Measurements from ENCODE around the gene OTUB2. TPM values are rescaled to one million over a fixed set of nuclear protein-coding genes. Genes with fewer than 3 reads are reported as not detected.

OTUB2 gene
- total RNA-seq, 2 experiments from 2014 or later = 0.28 to 0.84 TPM

GRCh38 chr14:94020267-94020666 is 5.9 kb upstream of the OTUB2 start:
- intact Hi-C loops (cut with micrococcal nuclease; ENCODE audit: unreplicated experiment) = no loop called here
- Histone ChIP-seq H3K36me3 (ENCODE audit: insufficient read depth, low read length) (no peaks in the 10 kb centered on the region), H4K20me1 (ENCODE audit: insufficient read depth, low read length) (no peaks in the 10 kb centered on the region), H3K9me2 (ENCODE audit: insufficient read depth, low read length) (no peaks in the 10 kb centered on the region), H3K4me1 (ENCODE audit: insufficient read depth, low read length, poor library complexity, severe bottlenecking) (peaks cover 7% of the 10 kb centered on the region), H3K4me3 (ENCODE audit: low read depth, low read length, poor library complexity, severe bottlenecking) (no peak overlapping the region), H3K27ac (ENCODE audit: low read depth, low read length, poor library complexity, severe bottlenecking) (no peak overlapping the region), H3K79me2 (ENCODE audit: insufficient read depth, low read depth, low read length) (no peaks in the 10 kb centered on the region), H2AFZ (ENCODE audit: low read length) (no peak overlapping the region), H3K9me3 (ENCODE audit: low read length) (no peaks in the 10 kb centered on the region), H3K4me2 (ENCODE audit: low read length) (no peak overlapping the region)
- CTCF ChIA-PET (ENCODE audit: unreplicated experiment) = no interaction called here
- BruUV-seq (replicated peaks) = no TSS peak
- POLR2A ChIA-PET = no interaction called here
- TF ChIP-seq EZH2phosphoT487 (IDR thresholded peaks at IDR 0.05; ENCODE audit: borderline replicate concordance, low read depth, low read length) (no peak), CTCF (conservative IDR thresholded peaks at IDR 0.05; ENCODE audit: low read length) (no peak)
- no peak for DNase-seq (ENCODE audit: low spot score)

DNA sequence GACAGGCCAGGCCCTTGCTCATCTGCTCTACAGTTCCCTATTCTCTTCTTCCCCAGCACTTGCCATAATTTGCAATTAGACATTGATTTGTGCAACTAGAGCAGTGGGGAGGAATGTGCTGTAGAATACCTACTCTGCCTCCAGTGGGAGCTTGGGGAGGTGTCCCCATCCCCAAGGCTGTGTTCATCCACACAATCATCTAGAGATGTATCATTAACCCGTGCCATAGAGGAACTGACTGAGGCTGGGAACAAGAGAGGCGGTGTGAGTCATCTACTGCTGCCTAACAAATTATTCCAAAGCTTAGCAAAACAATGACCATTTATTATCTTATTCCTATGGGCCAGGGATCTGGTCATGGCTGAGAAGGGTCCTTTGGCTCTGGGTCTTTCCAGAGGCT is 5.1 kb upstream of the OTUB2 start:
- no peak overlapping the region for H3K4me3 ChIP-seq (ENCODE audit: low read depth, low read length, poor library complexity, severe bottlenecking)
- peaks cover 7% of the 10 kb centered on the region for H3K4me1 ChIP-seq (ENCODE audit: insufficient read depth, low read length, poor library complexity, severe bottlenecking)
- BruUV-seq (replicated peaks) = no TSS peak
- H3K79me2 ChIP-seq (ENCODE audit: insufficient read depth, low read depth, low read length) = no peaks in the 10 kb centered on the region
- no peak overlapping the region for H2AFZ ChIP-seq (ENCODE audit: low read length)
- no peaks in the 10 kb centered on the region for H3K9me3 ChIP-seq (ENCODE audit: low read length)
- ChIA-PET POLR2A (no interaction called here), CTCF (ENCODE audit: unreplicated experiment) (no interaction called here)
- no peak for DNase-seq (ENCODE audit: low spot score)
- no peaks in the 10 kb centered on the region for H4K20me1 ChIP-seq (ENCODE audit: insufficient read depth, low read length)
- intact Hi-C loops (cut with micrococcal nuclease; ENCODE audit: unreplicated experiment) = no loop called here
- no peak overlapping the region for H3K4me2 ChIP-seq (ENCODE audit: low read length)
- TF ChIP-seq CTCF (conservative IDR thresholded peaks at IDR 0.05; ENCODE audit: low read length) = no peak
- H3K27ac ChIP-seq (ENCODE audit: low read depth, low read length, poor library complexity, severe bottlenecking) = no peak overlapping the region
- H3K36me3 ChIP-seq (ENCODE audit: insufficient read depth, low read length) = no peaks in the 10 kb centered on the region
- H3K9me2 ChIP-seq (ENCODE audit: insufficient read depth, low read length) = no peaks in the 10 kb centered on the region

DNA sequence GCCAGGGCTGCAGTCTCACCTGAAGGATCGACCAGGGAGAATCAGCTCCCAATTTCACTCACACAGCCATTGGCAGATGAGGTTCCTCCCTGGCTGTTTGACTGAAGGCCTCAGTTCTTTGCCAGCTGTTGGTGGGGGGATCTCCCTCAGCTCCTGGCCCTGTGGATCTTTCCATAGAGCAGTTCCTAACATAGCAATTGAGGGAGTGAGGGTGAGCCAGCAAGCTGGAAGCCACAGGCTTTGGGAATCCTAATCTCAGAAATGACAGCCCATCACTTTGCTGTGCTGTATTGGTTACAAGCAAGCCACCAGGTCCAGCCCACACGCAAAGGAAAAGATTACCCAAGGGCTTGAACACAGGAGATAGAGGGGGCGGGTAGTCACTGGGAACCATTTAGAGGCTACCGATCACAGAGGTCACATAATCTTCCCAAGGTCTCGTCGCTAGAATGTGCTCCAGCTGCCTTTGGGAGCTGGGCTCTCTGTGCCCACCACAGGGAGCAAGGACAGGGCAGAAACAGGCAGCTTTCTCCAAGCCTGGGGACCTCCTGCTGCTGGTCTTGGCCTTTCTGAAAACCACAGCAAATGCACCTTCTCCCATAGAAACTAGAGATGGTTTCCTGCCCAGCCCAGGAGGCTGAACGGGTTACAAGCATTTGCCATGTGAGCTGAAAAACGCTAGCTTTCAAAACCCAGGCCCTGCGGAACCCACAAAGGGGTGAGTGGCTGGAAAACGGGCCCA is 4.6 kb upstream of the OTUB2 start:
- no peaks in the 10 kb centered on the region for H3K36me3 ChIP-seq (ENCODE audit: insufficient read depth, low read length)
- CTCF ChIA-PET (ENCODE audit: unreplicated experiment) = no interaction called here
- no TSS peak for BruUV-seq (replicated peaks)
- H3K4me2 ChIP-seq (ENCODE audit: low read length) = no peak overlapping the region
- no peak for TF ChIP-seq EZH2phosphoT487 (IDR thresholded peaks at IDR 0.05; ENCODE audit: borderline replicate concordance, low read depth, low read length)
- peaks cover 8% of the 10 kb centered on the region for H3K4me1 ChIP-seq (ENCODE audit: insufficient read depth, low read length, poor library complexity, severe bottlenecking)
- H3K79me2 ChIP-seq (ENCODE audit: insufficient read depth, low read depth, low read length) = no peaks in the 10 kb centered on the region
- DNase-seq (ENCODE audit: low spot score) = no peak
- no peak overlapping the region for H3K27ac ChIP-seq (ENCODE audit: low read depth, low read length, poor library complexity, severe bottlenecking)
- H3K9me2 ChIP-seq (ENCODE audit: insufficient read depth, low read length) = no peaks in the 10 kb centered on the region
- no peak overlapping the region for H3K4me3 ChIP-seq (ENCODE audit: low read depth, low read length, poor library complexity, severe bottlenecking)
- H2AFZ ChIP-seq (ENCODE audit: low read length) = no peak overlapping the region
- intact Hi-C loops (cut with micrococcal nuclease; ENCODE audit: unreplicated experiment) = no loop called here
- H4K20me1 ChIP-seq (ENCODE audit: insufficient read depth, low read length) = no peaks in the 10 kb centered on the region
- no peaks in the 10 kb centered on the region for H3K9me3 ChIP-seq (ENCODE audit: low read length)
- POLR2A ChIA-PET = interaction anchor here (1.6 kb wide), 1 partner anchor 60 kb away, joined by 3 read pairs; no protein-coding TSS in a partner anchor
